Upper lobe of right lung (tissue), 1 donor: ENCODE data around the gene IRF3. TPM values are rescaled to one million over a fixed set of nuclear protein-coding genes. Genes with fewer than 3 reads are reported as not detected.
"Not testable (repeated sequence)": the region's sequence is repeated elsewhere in the genome, so short reads cannot be mapped to it uniquely, and the experiment has no call there.

Experiments
- ATAC-seq: fragments of 200-7000 bp; cut with Tn5 transposase; one replicate; pipeline ENCODE4 v1.9.1; 2020; ENCODE audit warnings: mild to moderate bottlenecking, moderate library complexity
- DNase-seq: peaks from one replicate; pipeline ENCODE4 v3.0.0-alpha.2; 2020
- H3K27ac ChIP-seq: fragments of 200-600 bp; one replicate; pipeline ENCODE4 v1.8.0; 2022
- H3K27me3 ChIP-seq: fragments of 200-600 bp; one replicate; pipeline ENCODE4 v1.8.0; 2022; ENCODE audit warnings: mild to moderate bottlenecking
- H3K36me3 ChIP-seq: fragments of 200-600 bp; one replicate; pipeline ENCODE4 v1.8.0; 2022
- H3K4me1 ChIP-seq: fragments of 200-600 bp; one replicate; pipeline ENCODE4 v1.8.0; 2022
- H3K4me3 ChIP-seq: fragments of 200-600 bp; one replicate; pipeline ENCODE4 v1.8.0; 2022; ENCODE audit warnings: mild to moderate bottlenecking
- H3K9me3 ChIP-seq: fragments of 200-600 bp; one replicate; pipeline ENCODE4 v1.8.0; 2022
- CTCF ChIP-seq: fragments of 200-600 bp; IDR thresholded peaks from one replicate; pipeline ENCODE4 v1.8.0; 2022; ENCODE audit warnings: antibody characterized with exemption
- intact Hi-C: fragments of 100-400 bp; cut with DNase I; formaldehyde crosslinking; loops from one replicate; pipeline ENCODE4 v1.11.0; 2022
- total RNA-seq: library from RNA; stranded (reverse); fragmentation: NEBNext Ultra II Directional; extraction: Animal tissue kit (Norgen Biotek cat#: 25700); gene quantifications from one replicate; pipeline ENCODE4 v1.2.1, GENCODE V29; 2021
- donor health status: DM: no; HTN: yes; CAD: no; lungs with severe emphysema.

Gene IRF3
- total RNA-seq, 1 donor from 2014 or later: 86.4 TPM

GRCh38 chr19:49637821-49638738, 27.6 kb downstream of the IRF3 start:
- Histone ChIP-seq H3K27ac (peak overlapping the region; percentile 100), H3K9me3 (no peaks in the 10 kb centered on the region), H3K36me3 (no peaks in the 10 kb centered on the region), H3K4me1 (peaks cover 26% of the 10 kb centered on the region), H3K27me3 (no peaks in the 10 kb centered on the region), H3K4me3 (peak overlapping the region; percentile 91)
- ATAC-seq (peak; percentile 31), DNase-seq (peak; percentile 92)
- intact Hi-C loops: no loop called here
- TF ChIP-seq CTCF: no peak

DNA sequence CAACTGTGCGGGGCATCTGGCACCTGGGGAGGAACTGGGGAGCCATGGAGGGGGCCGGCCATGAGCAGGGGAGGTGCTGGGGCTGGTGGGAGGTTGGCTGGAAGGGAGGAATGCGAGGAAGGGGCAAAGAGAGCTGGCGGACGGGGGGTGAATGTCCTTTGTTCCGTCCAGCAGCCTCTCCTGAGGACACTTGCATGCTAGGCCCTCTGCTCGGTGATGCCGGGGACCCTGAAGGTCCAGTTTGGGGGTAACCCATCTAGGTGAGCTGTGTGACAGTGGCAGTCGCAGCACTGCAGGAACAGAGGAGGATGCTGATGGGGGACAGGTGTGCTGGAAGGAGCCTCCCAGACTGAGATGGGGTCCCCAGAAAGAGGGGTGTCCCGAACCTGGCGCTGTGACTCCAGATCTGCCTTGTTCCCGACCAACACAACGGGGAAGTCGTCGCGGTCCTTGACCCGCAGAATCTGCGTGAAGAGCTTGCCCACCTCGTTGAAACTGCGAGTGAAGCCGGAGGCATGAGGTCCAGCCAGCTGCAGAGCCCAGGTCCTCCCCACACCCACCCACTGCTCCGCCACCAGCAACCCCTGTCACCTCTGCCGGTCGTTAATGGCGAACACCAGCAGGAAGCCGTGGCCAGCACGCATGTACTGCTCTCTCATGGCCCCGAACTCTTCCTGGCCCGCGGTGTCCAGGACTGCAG, 29.3 kb downstream of the IRF3 start:
- ATAC-seq: no peak
- Histone ChIP-seq H3K27me3 (no peaks in the 10 kb centered on the region), H3K36me3 (no peaks in the 10 kb centered on the region), H3K9me3 (no peaks in the 10 kb centered on the region), H3K27ac (peak overlapping the region; percentile 53), H3K4me3 (no peak overlapping the region), H3K4me1 (peaks cover 20% of the 10 kb centered on the region)
- no peak for DNase-seq
- TF ChIP-seq CTCF: no peak
- intact Hi-C loops: no loop called here

DNA sequence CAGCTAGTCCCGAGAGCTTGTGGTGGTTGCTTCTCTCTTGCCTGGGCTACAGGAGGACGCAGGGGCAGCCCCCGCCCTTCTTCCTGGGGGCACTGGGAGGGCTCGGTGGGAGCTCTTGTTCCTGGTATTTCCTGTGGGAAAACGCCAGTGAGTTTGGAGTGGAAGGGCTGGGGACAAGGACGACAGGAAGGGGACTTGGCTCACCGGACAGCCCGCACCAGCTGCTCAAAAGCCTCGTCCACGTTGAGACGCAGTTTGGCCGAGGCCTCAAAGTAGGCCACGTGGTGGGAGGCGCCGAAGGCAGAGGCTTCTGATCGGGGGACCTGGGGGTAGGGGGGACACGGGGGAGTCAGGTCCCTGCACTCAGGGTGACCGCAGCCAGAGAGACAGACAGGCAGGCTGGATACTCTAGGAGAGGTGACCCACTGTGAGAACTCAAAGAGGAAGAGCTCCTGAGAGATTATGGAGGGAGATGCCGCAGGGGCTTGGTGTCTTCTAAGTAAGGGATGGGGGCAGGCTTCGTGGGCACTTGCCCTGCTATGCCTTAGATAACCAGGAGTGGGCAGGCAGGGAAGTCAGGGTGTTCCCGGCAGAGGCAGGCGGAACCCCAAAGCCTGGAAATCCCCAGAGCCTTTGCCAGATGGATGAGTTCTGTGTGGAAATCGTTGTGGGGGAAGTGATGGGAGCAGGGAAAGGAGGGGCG, 30.0 kb downstream of the IRF3 start:
- Histone ChIP-seq H3K27ac (peak overlapping the region; percentile 53), H3K4me1 (peaks cover 20% of the 10 kb centered on the region), H3K36me3 (no peaks in the 10 kb centered on the region), H3K4me3 (no peak overlapping the region), H3K9me3 (no peaks in the 10 kb centered on the region), H3K27me3 (no peaks in the 10 kb centered on the region)
- DNase-seq: no peak
- TF ChIP-seq CTCF: no peak
- no peak for ATAC-seq
- intact Hi-C loops: no loop called here

GRCh38 chr19:49633273-49633672, 32.4 kb downstream of the IRF3 start:
- H3K9me3 ChIP-seq, H3K36me3 ChIP-seq, H3K4me3 ChIP-seq, intact Hi-C loops, H3K4me1 ChIP-seq, DNase-seq, H3K27me3 ChIP-seq: not testable (repeated sequence)
- peak; percentile 11 for ATAC-seq
- H3K27ac ChIP-seq: peak overlapping the region; percentile 47

DNA sequence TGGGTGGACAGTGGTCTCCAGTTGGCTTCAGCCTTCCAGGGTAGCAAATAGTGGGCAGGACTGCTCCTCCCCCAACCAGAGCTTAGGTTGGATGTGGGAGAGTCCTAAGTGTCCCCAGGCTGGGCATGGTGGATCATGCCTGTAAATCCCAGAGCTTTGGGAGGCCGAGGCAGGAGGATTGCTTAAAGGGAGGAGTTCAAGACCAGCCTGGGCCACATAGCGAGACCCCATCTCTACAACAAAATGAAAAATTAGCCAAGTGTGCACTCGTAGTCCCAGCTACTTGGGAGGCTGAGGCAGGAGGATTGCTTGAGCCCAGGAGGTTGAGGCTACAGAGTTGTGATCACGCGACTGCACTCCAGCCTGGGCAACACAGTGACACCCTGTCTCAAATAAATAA, 33.1 kb downstream of the IRF3 start:
- peaks cover 3% of the 10 kb centered on the region for H3K4me1 ChIP-seq
- intact Hi-C loops: no loop called here
- no peaks in the 10 kb centered on the region for H3K27me3 ChIP-seq
- no peaks in the 10 kb centered on the region for H3K36me3 ChIP-seq
- H3K4me3 ChIP-seq: no peak overlapping the region
- ATAC-seq (no peak), DNase-seq (no peak)
- H3K9me3 ChIP-seq: no peaks in the 10 kb centered on the region
- no peak for TF ChIP-seq CTCF
- H3K27ac ChIP-seq: peak overlapping the region; percentile 47
